Body of pancreas (tissue), 4 donors: ENCODE results near the gene EML3. TPM values are rescaled to one million over a fixed set of nuclear protein-coding genes. Genes with fewer than 3 reads are reported as not detected.
"Not testable (repeated sequence)": the region's sequence is repeated elsewhere in the genome, so short reads cannot be mapped to it uniquely, and the experiment has no call there.

Experiments
- ATAC-seq: fragments of 150-250 bp; one replicate; pipeline ENCODE4 v1.9.1; 2016
- DNase-seq, 4 donors: peaks; one replicate each; pipeline ENCODE4 v3.0.0-alpha.2; 2019
- H3K27ac ChIP-seq, 4 donors: fragments of 200-600 bp; sonication (generic); 1 replicate in 3 of 4; 2 replicates in 1 of 4; pipeline versions ENCODE4 v1.5.1 to v1.6.1; 2016 to 2019; ENCODE audit warnings: mild to moderate bottlenecking in 1 of 4, mixed read lengths in 1 of 4, moderate library complexity in 1 of 4
- H3K27me3 ChIP-seq, 2 donors: fragments of 200-600 bp; sonication (generic); one replicate each; pipeline ENCODE4 v1.6.0; 2016; ENCODE audit warnings: mild to moderate bottlenecking in 1 of 2
- H3K36me3 ChIP-seq, 2 donors: fragments of 200-600 bp; sonication (generic); replicated peaks in 1 of 2; 2 replicates each; pipeline ENCODE4 v1.5.1; 2016; ENCODE audit warnings: low read depth in 2 of 2; ENCODE audit not compliant: insufficient read depth in 1 of 2
- H3K4me1 ChIP-seq: fragments of 200-600 bp; sonication (generic); one replicate; pipeline ENCODE4 v1.6.0; 2016
- H3K4me3 ChIP-seq, 2 donors: fragments of 200-600 bp; sonication (generic); 1 replicate in 1 of 2; 2 replicates in 1 of 2; pipeline ENCODE4 v1.5.1; 2016 to 2019
- H3K9me3 ChIP-seq, 3 donors: fragments of 200-600 bp; sonication (generic); 1 replicate in 2 of 3; 2 replicates in 1 of 3; pipeline ENCODE4 v1.5.1; 2016
- POLR2A ChIP-seq, 3 donors: fragments of 450-650 bp; IDR thresholded peaks; one replicate each; pipeline ENCODE4 v1.6.1; 2016; ENCODE audit warnings: antibody characterized with exemption in 3 of 3, mild to moderate bottlenecking in 2 of 3
- WGBS, 2 donors: methylation state at CpG; one replicate each; pipeline ENCODE4 v1.1.5; 2017; 5-methylcytosine and 5-hydroxymethylcytosine counted together
- intact Hi-C: fragments of 100-400 bp; cut with DNase I; formaldehyde crosslinking; loops from one replicate; pipeline ENCODE4 v1.15.1; 2023
- total RNA-seq, 2 donors: library from RNA; depleted of rRNA; stranded (reverse); fragments of >200 nt; gene quantifications; one replicate each; pipeline ENCODE4 v1.1.0, GENCODE V29; 2016
- TF ChIP-seq, protein P1 (sequence below), 7 experiments: fragments of 450-650 bp in 4 of 7; fragments of 200-600 bp in 3 of 7; sonication (generic) in 3 of 7; IDR thresholded peaks; one replicate each; pipeline ENCODE4 v1.5.1; 2016 to 2019; ENCODE audit warnings: antibody characterized with exemption in 7 of 7

EML3 gene
- total RNA-seq, 2 donors from 2014 or later, result 31.4 to 69.9 TPM

GRCh38 chr11:62560566-62561103 is 51.9 kb downstream of the EML3 start:
- Histone ChIP-seq H3K27me3 (no peaks in the 10 kb centered on the region), H3K9me3 (no peaks in the 10 kb centered on the region), H3K4me1 (peaks cover 32% of the 10 kb centered on the region), H3K36me3 (peaks cover 0 to 17% of the 10 kb centered on the region in 2 donors), H3K27ac (peak overlapping the region; percentile 14 to 76 (median 50)), H3K4me3 (no peak overlapping the region)
- ATAC-seq (peak; percentile 79), DNase-seq (peak; percentile 80 to 88 (median 84))
- TF ChIP-seq, protein P1, sequence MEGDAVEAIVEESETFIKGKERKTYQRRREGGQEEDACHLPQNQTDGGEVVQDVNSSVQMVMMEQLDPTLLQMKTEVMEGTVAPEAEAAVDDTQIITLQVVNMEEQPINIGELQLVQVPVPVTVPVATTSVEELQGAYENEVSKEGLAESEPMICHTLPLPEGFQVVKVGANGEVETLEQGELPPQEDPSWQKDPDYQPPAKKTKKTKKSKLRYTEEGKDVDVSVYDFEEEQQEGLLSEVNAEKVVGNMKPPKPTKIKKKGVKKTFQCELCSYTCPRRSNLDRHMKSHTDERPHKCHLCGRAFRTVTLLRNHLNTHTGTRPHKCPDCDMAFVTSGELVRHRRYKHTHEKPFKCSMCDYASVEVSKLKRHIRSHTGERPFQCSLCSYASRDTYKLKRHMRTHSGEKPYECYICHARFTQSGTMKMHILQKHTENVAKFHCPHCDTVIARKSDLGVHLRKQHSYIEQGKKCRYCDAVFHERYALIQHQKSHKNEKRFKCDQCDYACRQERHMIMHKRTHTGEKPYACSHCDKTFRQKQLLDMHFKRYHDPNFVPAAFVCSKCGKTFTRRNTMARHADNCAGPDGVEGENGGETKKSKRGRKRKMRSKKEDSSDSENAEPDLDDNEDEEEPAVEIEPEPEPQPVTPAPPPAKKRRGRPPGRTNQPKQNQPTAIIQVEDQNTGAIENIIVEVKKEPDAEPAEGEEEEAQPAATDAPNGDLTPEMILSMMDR (IDR thresholded peaks at IDR 0.05), result peak; percentile 48 to 89 (median 69)
- peak in 1 of 3 donors; percentile 8 for TF ChIP-seq POLR2A (IDR thresholded peaks at IDR 0.05)
- WGBS, 2 donors, result 32% methylated on average over 2 of the region's 2 CpGs
- intact Hi-C loops, result no loop called here

DNA sequence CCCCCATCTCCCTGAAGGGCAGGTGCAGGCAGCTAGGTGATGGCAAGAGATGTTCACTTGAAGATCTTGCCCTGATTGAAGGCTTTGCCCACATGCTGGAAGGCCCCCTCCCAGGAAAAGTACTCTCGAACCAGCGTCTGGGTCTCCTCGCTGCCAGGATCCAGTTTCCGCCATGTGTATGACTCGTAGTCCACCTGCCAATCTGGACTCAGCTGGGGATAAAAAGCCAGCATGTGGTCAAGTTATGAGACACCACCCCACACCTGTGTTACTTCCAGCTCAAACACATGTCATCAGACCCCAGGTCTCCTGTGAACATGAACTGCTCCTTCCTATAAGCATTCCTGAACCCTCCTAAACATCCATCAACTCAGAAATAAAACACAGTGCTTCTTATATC is 52.9 kb downstream of the EML3 start:
- Histone ChIP-seq H3K36me3 (peaks cover 0 to 17% of the 10 kb centered on the region in 2 donors), H3K27ac (peak overlapping the region in 3 of 4 donors; percentile 14 to 76 (median 57))
- not testable (repeated sequence) for H3K4me3 ChIP-seq

DNA sequence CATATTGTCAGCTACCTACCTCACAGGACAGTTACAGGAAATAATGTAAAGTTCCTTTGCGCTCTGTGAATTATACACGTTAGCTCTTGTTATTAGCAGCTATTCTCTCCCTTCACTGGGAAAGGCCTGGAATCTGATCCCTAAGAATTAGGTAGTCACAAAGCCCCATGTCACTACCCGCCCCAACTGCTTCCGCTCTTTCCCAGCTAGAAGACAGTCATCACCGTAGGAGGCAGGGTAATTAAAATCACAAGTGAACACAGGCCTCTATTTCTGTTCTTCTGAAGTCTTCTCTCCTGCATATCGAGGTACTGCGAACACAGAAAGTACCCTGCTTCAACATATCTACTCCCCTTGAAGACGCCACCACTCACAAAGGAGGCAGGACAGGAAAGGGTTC is 53.4 kb downstream of the EML3 start:
- Histone ChIP-seq H3K27me3 (no peaks in the 10 kb centered on the region), H3K4me1 (peaks cover 44% of the 10 kb centered on the region), H3K36me3 (peaks cover 0 to 17% of the 10 kb centered on the region in 2 donors), H3K4me3 (no peak overlapping the region), H3K27ac (peak overlapping the region in 1 of 4 donors; percentile 57), H3K9me3 (no peaks in the 10 kb centered on the region)
- intact Hi-C loops, result no loop called here
- ATAC-seq (no peak), DNase-seq (no peak)
- WGBS, 2 donors, result 85 to 95% methylated on average over 8 of the region's 8 CpGs
- TF ChIP-seq POLR2A (IDR thresholded peaks at IDR 0.05), result no peak
- TF ChIP-seq, protein P1 (IDR thresholded peaks at IDR 0.05), result no peak

More for the DNA sequence above, 52.9 kb downstream of the EML3 start:
- ATAC-seq, H3K9me3 ChIP-seq, DNase-seq, H3K27me3 ChIP-seq, intact Hi-C loops: not testable (repeated sequence)
- peaks cover 40% of the 10 kb centered on the region for H3K4me1 ChIP-seq
- WGBS, 2 donors, result 82 to 88% methylated on average over 5 of the region's 5 CpGs

DNA sequence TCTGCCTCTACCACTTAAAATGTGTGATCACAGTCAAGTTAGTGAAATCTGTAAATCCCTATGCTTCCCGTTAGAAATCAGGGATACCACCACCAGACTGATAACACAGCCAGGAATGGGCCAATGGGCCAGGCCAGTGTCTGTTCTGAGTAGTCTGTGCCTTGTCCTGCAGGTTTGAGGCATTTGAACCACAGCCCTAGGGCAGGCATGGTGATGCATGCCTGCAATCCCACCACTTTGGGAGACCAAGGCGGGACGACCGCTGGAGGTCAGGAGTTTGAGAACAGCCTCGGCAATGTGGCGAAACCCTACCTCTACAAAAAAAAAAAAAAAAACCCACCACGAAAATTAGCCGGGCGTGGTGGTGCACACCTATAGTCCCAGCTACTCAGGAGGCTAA is 53.9 kb downstream of the EML3 start:
- Histone ChIP-seq H3K4me1 (peaks cover 49% of the 10 kb centered on the region), H3K4me3 (no peak overlapping the region), H3K36me3 (peaks cover 0 to 14% of the 10 kb centered on the region in 2 donors), H3K27ac (no peak overlapping the region), H3K9me3 (no peaks in the 10 kb centered on the region), H3K27me3 (no peaks in the 10 kb centered on the region)
- DNase-seq (no peak), ATAC-seq (no peak)
- 83 to 99% methylated on average over 9 of the region's 9 CpGs for WGBS, 2 donors
- intact Hi-C loops, result no loop called here
- no peak for TF ChIP-seq POLR2A (IDR thresholded peaks at IDR 0.05)
- TF ChIP-seq, protein P1 (IDR thresholded peaks at IDR 0.05), result no peak

- no peak for ATAC-seq
- intact Hi-C loops, result no loop called here
- Histone ChIP-seq H3K27ac (peak overlapping the region; percentile 36 to 76 (median 61)), H3K4me3 (no peak overlapping the region), H3K4me1 (peaks cover 66% of the 10 kb centered on the region), H3K27me3 (no peaks in the 10 kb centered on the region), H3K9me3 (no peaks in the 10 kb centered on the region), H3K36me3 (peaks cover 0 to 14% of the 10 kb centered on the region in 2 donors)
- TF ChIP-seq, protein P1 (IDR thresholded peaks at IDR 0.05), result no peak
- TF ChIP-seq POLR2A (IDR thresholded peaks at IDR 0.05), result no peak
- DNase-seq, result no peak
- 64 to 82% methylated on average over 3 of the region's 3 CpGs for WGBS, 2 donors
Measured at GRCh38 chr11:62556875-62557631, 55.5 kb downstream of the EML3 start.
